ENCODE results near the gene PDX1.

Gene PDX1

GRCh38 chr13:27928353-27928804 lies 8.6 kb downstream of the PDX1 start:
- H3K36me3 ChIP-seq (ENCODE audit: control insufficient read depth, low read length), result no peaks in the 10 kb centered on the region

DNA sequence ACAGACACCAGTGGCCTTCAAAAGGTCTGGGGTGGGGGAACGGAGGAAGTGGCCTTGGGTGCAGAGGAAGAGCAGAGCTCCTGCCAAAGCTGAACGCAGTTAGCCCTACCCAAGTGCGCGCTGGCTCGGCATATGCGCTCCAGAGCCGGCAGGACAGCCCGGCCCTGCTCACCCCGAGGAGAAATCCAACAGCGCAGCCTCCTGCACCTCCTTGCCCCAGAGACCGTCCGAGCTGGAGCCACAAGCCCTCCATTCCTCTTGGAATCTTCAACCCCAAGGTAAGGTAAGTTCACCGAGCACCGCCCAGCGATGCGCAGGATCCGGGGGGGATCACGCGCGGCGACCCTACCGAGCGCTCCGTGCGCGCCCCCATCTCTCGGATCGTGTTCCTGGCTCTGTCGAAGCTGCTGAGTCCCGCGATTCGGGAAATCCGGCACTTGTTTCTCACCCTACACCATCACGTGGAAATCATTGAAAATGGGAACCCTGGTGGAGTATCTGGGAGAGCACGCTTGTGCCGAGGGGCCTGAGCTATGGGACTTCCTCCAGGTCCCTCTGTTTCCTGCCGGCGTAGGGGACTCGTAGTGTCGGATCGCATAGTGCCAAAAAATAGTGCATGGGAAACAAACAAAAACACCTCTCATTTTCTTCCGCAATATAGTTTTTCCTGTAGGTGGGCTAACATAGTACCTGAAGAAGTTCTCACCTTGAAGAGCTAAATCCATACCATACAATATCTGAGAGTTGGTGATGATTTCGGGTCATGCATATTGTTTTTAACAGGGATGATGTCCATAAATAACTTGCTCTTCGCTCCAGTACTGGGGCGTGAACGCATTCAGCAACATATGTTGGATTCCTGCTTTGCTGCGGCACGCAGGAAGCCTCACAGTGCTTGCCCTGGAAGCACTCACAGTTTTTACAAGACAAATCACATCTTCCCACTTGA lies 9.3 kb downstream of the PDX1 start:
- Histone ChIP-seq H3K4me2 (ENCODE audit: low read length) (no peak overlapping the region), H3K27ac (ENCODE audit: low read depth, low read length) (no peak overlapping the region), H3K79me2 (ENCODE audit: control insufficient read depth, low read length) (no peaks in the 10 kb centered on the region), H3K4me1 (ENCODE audit: control insufficient read depth, low read length) (no peaks in the 10 kb centered on the region), H3K27me3 (ENCODE audit: control insufficient read depth, low read length) (peaks cover 16% of the 10 kb centered on the region), H3K36me3 (ENCODE audit: control insufficient read depth, low read length) (no peaks in the 10 kb centered on the region), H3K4me3 (ENCODE audit: low read length) (no peak overlapping the region), H4K20me1 (ENCODE audit: control insufficient read depth, insufficient read depth, low read depth, low read length) (no peaks in the 10 kb centered on the region), H3K9me2 (replicated peaks; ENCODE audit: control insufficient read depth, low read length) (no peaks in the 10 kb centered on the region), H3F3A (ENCODE audit: control insufficient read depth, insufficient read depth) (no peaks in the 10 kb centered on the region), H3K9me3 (ENCODE audit: control insufficient read depth, insufficient read depth, low read length) (no peaks in the 10 kb centered on the region)
- no peak for TF ChIP-seq CTCF (IDR thresholded peaks at IDR 0.05; ENCODE audit: low read depth, low read length, poor library complexity, severe bottlenecking)
- TF ChIP-seq EZH2phosphoT487 (IDR thresholded peaks at IDR 0.05; ENCODE audit: borderline replicate concordance, low read length), result no peak

More at GRCh38 chr13:27928353-27928804, 8.6 kb downstream of the PDX1 start:
- no peaks in the 10 kb centered on the region for H3K79me2 ChIP-seq (ENCODE audit: control insufficient read depth, low read length)
- no peak overlapping the region for H3K4me3 ChIP-seq (ENCODE audit: low read length)
- H4K20me1 ChIP-seq (ENCODE audit: control insufficient read depth, insufficient read depth, low read depth, low read length), result no peaks in the 10 kb centered on the region
- H3K9me2 ChIP-seq (replicated peaks; ENCODE audit: control insufficient read depth, low read length), result no peaks in the 10 kb centered on the region
- TF ChIP-seq EZH2phosphoT487 (IDR thresholded peaks at IDR 0.05; ENCODE audit: borderline replicate concordance, low read length), result no peak
- no peak overlapping the region for H3K4me2 ChIP-seq (ENCODE audit: low read length)
- no peaks in the 10 kb centered on the region for H3F3A ChIP-seq (ENCODE audit: control insufficient read depth, insufficient read depth)
- H3K27ac ChIP-seq (ENCODE audit: low read depth, low read length), result no peak overlapping the region
- peaks cover 16% of the 10 kb centered on the region for H3K27me3 ChIP-seq (ENCODE audit: control insufficient read depth, low read length)
- no peaks in the 10 kb centered on the region for H3K9me3 ChIP-seq (ENCODE audit: control insufficient read depth, insufficient read depth, low read length)
- H3K4me1 ChIP-seq (ENCODE audit: control insufficient read depth, low read length), result no peaks in the 10 kb centered on the region

DNA sequence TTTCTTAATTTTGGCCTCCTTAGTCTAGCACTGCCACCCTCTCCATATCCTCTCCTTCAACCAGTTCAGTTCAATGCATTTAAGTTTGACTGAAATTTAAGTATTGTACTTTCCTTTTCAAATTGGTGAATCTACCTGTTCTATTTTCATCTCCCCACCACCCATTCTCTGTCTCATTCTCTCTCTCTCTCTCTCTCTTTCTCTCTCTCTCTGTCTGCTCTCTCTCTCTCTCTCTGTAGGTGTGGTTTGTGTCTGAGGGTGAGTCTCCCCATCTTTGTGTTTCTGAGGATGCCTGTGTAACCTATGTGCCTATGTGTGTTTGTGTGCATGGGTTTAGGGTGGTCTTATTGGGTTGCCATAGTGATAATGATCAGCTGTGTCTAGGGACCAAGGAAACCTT lies 10.1 kb downstream of the PDX1 start:
- no peaks in the 10 kb centered on the region for H3K9me2 ChIP-seq (replicated peaks; ENCODE audit: control insufficient read depth, low read length)
- H3K36me3 ChIP-seq (ENCODE audit: control insufficient read depth, low read length), result no peaks in the 10 kb centered on the region
- no peak overlapping the region for H3K4me2 ChIP-seq (ENCODE audit: low read length)
- H4K20me1 ChIP-seq (ENCODE audit: control insufficient read depth, insufficient read depth, low read depth, low read length), result no peaks in the 10 kb centered on the region
- no peaks in the 10 kb centered on the region for H3K9me3 ChIP-seq (ENCODE audit: control insufficient read depth, insufficient read depth, low read length)
- no peaks in the 10 kb centered on the region for H3K4me1 ChIP-seq (ENCODE audit: control insufficient read depth, low read length)
- H3F3A ChIP-seq (ENCODE audit: control insufficient read depth, insufficient read depth), result no peaks in the 10 kb centered on the region
- H3K27me3 ChIP-seq (ENCODE audit: control insufficient read depth, low read length), result peaks cover 16% of the 10 kb centered on the region
- H3K4me3 ChIP-seq (ENCODE audit: low read length), result no peak overlapping the region
- H3K27ac ChIP-seq (ENCODE audit: low read depth, low read length), result no peak overlapping the region
- H3K79me2 ChIP-seq (ENCODE audit: control insufficient read depth, low read length), result no peaks in the 10 kb centered on the region
- TF ChIP-seq EZH2phosphoT487 (IDR thresholded peaks at IDR 0.05; ENCODE audit: borderline replicate concordance, low read length) (no peak), CTCF (IDR thresholded peaks at IDR 0.05; ENCODE audit: low read depth, low read length, poor library complexity, severe bottlenecking) (no peak)

GRCh38 chr13:27933118-27933517 lies 13.3 kb downstream of the PDX1 start:
- H3K79me2 ChIP-seq (ENCODE audit: control insufficient read depth, low read length), result no peaks in the 10 kb centered on the region
- H3K27ac ChIP-seq (ENCODE audit: low read depth, low read length), result no peak overlapping the region
- H4K20me1 ChIP-seq (ENCODE audit: control insufficient read depth, insufficient read depth, low read depth, low read length), result no peaks in the 10 kb centered on the region
- no peaks in the 10 kb centered on the region for H3K4me1 ChIP-seq (ENCODE audit: control insufficient read depth, low read length)
- H3K9me3 ChIP-seq (ENCODE audit: control insufficient read depth, insufficient read depth, low read length), result no peaks in the 10 kb centered on the region
- H3K27me3 ChIP-seq (ENCODE audit: control insufficient read depth, low read length), result peaks cover 5% of the 10 kb centered on the region; the same call in 1 of the 2 replicates
- TF ChIP-seq EZH2phosphoT487 (IDR thresholded peaks at IDR 0.05; ENCODE audit: borderline replicate concordance, low read length) (no peak), CTCF (IDR thresholded peaks at IDR 0.05; ENCODE audit: low read depth, low read length, poor library complexity, severe bottlenecking) (no peak)
- H3K36me3 ChIP-seq (ENCODE audit: control insufficient read depth, low read length), result no peaks in the 10 kb centered on the region
- H3K4me3 ChIP-seq (ENCODE audit: low read length), result no peak overlapping the region
- no peaks in the 10 kb centered on the region for H3K9me2 ChIP-seq (replicated peaks; ENCODE audit: control insufficient read depth, low read length)
- no peak overlapping the region for H3K4me2 ChIP-seq (ENCODE audit: low read length)
- no peaks in the 10 kb centered on the region for H3F3A ChIP-seq (ENCODE audit: control insufficient read depth, insufficient read depth)

Measured in DOHH2 (cell line).